Osteoblast (primary cell): ENCODE results near the gene ZDHHC14. TPM values are rescaled to one million over a fixed set of nuclear protein-coding genes. Genes with fewer than 3 reads are reported as not detected.

Source experiments
- DNase-seq: peaks from one replicate; pipeline ENCODE4 v3.0.0; 2011; ENCODE audit warnings: low spot score, mixed read lengths; ENCODE audit not compliant: insufficient read length; ENCODE audit errors: missing footprints
- H2AFZ ChIP-seq: 2 replicates; pipeline ENCODE4 v1.6.0; 2011; ENCODE audit warnings: mild to moderate bottlenecking, low read length
- H3K27ac ChIP-seq: 2 replicates; pipeline ENCODE4 v1.5.1; 2011; ENCODE audit warnings: mild to moderate bottlenecking, low read depth, low read length, moderate library complexity
- H3K27me3 ChIP-seq: 2 replicates; pipeline ENCODE4 v1.6.0; 2012; ENCODE audit warnings: mild to moderate bottlenecking, control low read depth, inconsistent platforms, low read length, moderate library complexity; ENCODE audit not compliant: insufficient read depth
- H3K36me3 ChIP-seq: 2 replicates; pipeline ENCODE4 v1.5.1; 2011; ENCODE audit warnings: mild to moderate bottlenecking, low read length, control low read depth, moderate library complexity; ENCODE audit not compliant: insufficient read depth
- H3K4me1 ChIP-seq: 2 replicates; pipeline ENCODE4 v1.5.1; 2011; ENCODE audit warnings: mild to moderate bottlenecking, low read length, control low read depth, moderate library complexity; ENCODE audit not compliant: insufficient read depth
- H3K4me2 ChIP-seq: 2 replicates; pipeline ENCODE4 v1.6.0; 2011; ENCODE audit warnings: mild to moderate bottlenecking, low read length; ENCODE audit not compliant: insufficient read depth
- H3K4me3 ChIP-seq: fragments of 200-600 bp; sonication (generic); 3 replicates; pipeline ENCODE4 v1.5.1; 2012; ENCODE audit warnings: mild to moderate bottlenecking, low read length, inconsistent platforms; ENCODE audit not compliant: insufficient read depth
- H3K79me2 ChIP-seq: 2 replicates; pipeline ENCODE4 v1.6.0; 2012; ENCODE audit warnings: mild to moderate bottlenecking, low read length, control low read depth, inconsistent platforms; ENCODE audit not compliant: insufficient read depth
- H3K9me3 ChIP-seq: 2 replicates; pipeline ENCODE4 v1.5.1; 2011; ENCODE audit warnings: low read depth, low read length, control low read depth
- H4K20me1 ChIP-seq: 2 replicates; pipeline ENCODE4 v1.6.0; 2012; ENCODE audit warnings: mild to moderate bottlenecking, low read length, control low read depth; ENCODE audit not compliant: insufficient read depth
- total RNA-seq: library from RNA; depleted of rRNA; stranded (reverse); fragments of >200 nt; gene quantifications from 2 replicates; pipeline ENCODE4 v1.2.3, GENCODE V29; 2012
- TF ChIP-seq, protein P1 (sequence below): IDR thresholded peaks from 2 replicates; pipeline ENCODE4 v1.5.1; 2011; ENCODE audit warnings: mild to moderate bottlenecking, low read depth, low read length, moderate library complexity; ENCODE audit errors: extremely low read depth

The ZDHHC14 gene
- total RNA-seq, 1 donor, result 1.4 TPM

- H4K20me1 ChIP-seq, result no peaks in the 10 kb centered on the region
- no peak overlapping the region for H3K27ac ChIP-seq
- no peaks in the 10 kb centered on the region for H3K36me3 ChIP-seq
- no peaks in the 10 kb centered on the region for H3K27me3 ChIP-seq
- no peak overlapping the region for H2AFZ ChIP-seq
- H3K4me3 ChIP-seq, result no peak overlapping the region
- H3K9me3 ChIP-seq, result peaks cover under 1% of the 10 kb centered on the region
- no peaks in the 10 kb centered on the region for H3K79me2 ChIP-seq
- no peak overlapping the region for H3K4me2 ChIP-seq
- TF ChIP-seq, protein P1, sequence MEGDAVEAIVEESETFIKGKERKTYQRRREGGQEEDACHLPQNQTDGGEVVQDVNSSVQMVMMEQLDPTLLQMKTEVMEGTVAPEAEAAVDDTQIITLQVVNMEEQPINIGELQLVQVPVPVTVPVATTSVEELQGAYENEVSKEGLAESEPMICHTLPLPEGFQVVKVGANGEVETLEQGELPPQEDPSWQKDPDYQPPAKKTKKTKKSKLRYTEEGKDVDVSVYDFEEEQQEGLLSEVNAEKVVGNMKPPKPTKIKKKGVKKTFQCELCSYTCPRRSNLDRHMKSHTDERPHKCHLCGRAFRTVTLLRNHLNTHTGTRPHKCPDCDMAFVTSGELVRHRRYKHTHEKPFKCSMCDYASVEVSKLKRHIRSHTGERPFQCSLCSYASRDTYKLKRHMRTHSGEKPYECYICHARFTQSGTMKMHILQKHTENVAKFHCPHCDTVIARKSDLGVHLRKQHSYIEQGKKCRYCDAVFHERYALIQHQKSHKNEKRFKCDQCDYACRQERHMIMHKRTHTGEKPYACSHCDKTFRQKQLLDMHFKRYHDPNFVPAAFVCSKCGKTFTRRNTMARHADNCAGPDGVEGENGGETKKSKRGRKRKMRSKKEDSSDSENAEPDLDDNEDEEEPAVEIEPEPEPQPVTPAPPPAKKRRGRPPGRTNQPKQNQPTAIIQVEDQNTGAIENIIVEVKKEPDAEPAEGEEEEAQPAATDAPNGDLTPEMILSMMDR, result no peak
- no peaks in the 10 kb centered on the region for H3K4me1 ChIP-seq
- DNase-seq, result no peak
Measured at GRCh38 chr6:157396026-157396425, 15.0 kb downstream of the ZDHHC14 start.

DNA sequence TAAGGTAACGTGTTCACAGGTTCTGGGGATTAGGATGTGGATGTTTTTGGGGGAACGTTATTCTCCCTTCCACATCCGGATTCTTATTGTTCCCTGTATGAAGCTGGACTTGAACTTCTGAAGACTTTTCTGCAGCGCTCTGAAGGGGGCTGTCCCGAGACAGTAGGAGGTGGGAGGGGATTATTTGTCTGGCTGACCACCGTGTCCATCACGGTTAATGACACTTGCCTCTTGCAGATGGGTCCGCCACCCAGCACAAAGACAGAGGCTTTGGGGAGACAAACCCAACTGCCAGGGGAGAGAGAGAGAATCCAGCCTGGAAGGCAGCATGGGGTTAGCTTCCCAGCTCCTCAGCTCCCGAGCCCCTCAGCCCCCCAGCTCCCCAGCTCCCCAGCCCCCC is 16.7 kb downstream of the ZDHHC14 start:
- TF ChIP-seq, protein P1, result no peak
- no peak overlapping the region for H2AFZ ChIP-seq

DNA sequence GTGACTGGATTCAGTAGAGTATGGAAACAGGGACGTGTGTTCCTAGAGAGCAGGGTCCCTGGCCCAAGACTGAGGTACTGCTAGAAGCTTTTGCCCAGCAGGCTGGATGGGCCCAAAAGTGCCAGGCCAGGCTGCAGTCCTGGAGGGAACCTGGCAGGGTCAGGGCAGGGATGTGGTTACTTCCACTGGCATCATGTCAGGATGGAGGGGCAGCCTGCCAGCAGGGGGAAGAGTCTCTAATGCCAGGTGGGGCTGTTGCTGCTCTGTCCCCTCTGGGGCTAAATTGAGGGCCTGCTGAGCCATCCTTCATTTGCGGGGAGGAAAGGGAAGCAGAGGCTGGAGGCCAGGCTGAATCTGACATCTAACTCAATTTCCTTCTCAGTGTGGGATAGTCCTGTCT is 17.2 kb downstream of the ZDHHC14 start:
- no peaks in the 10 kb centered on the region for H3K9me3 ChIP-seq
- H3K4me2 ChIP-seq, result no peak overlapping the region
- TF ChIP-seq, protein P1, result no peak
- no peak overlapping the region for H3K27ac ChIP-seq
- H3K4me3 ChIP-seq, result no peak overlapping the region
- no peak overlapping the region for H2AFZ ChIP-seq
- H3K36me3 ChIP-seq, result no peaks in the 10 kb centered on the region
- H3K79me2 ChIP-seq, result no peaks in the 10 kb centered on the region
- H4K20me1 ChIP-seq, result no peaks in the 10 kb centered on the region
- DNase-seq, result no peak
- H3K27me3 ChIP-seq, result no peaks in the 10 kb centered on the region
- no peaks in the 10 kb centered on the region for H3K4me1 ChIP-seq

More for the DNA sequence above, 16.7 kb downstream of the ZDHHC14 start:
- no peak for DNase-seq
- Histone ChIP-seq H3K9me3 (no peaks in the 10 kb centered on the region), H3K4me1 (no peaks in the 10 kb centered on the region), H3K27me3 (no peaks in the 10 kb centered on the region), H3K27ac (no peak overlapping the region), H3K4me3 (no peak overlapping the region), H3K4me2 (no peak overlapping the region), H4K20me1 (no peaks in the 10 kb centered on the region), H3K79me2 (no peaks in the 10 kb centered on the region), H3K36me3 (no peaks in the 10 kb centered on the region)

DNA sequence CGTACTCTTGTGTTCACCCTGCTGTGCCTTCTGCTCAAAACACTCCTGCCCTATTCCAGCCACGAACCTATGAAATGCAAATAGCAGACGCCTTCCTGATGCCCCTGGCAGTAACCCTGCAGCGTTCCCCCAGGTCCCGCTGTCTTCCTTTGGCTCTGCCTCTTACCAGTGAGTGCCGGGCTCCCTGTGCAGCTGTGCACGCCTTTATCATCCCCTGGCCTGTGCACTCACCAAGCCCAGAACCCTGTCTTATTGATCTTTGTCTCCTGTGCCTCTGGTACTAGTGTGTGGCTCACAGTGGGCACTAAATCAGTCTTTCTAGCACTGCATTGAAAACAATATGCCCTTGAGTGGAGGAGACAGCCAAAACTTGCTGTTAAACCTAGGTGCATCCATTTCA is 19.7 kb downstream of the ZDHHC14 start:
- H4K20me1 ChIP-seq, result no peaks in the 10 kb centered on the region
- no peaks in the 10 kb centered on the region for H3K4me1 ChIP-seq
- H3K79me2 ChIP-seq, result no peaks in the 10 kb centered on the region
- no peak overlapping the region for H3K27ac ChIP-seq
- no peak overlapping the region for H2AFZ ChIP-seq
- no peak for DNase-seq
- H3K4me3 ChIP-seq, result no peak overlapping the region
- H3K4me2 ChIP-seq, result no peak overlapping the region
- H3K36me3 ChIP-seq, result no peaks in the 10 kb centered on the region
- TF ChIP-seq, protein P1, result no peak
- no peaks in the 10 kb centered on the region for H3K9me3 ChIP-seq
- no peaks in the 10 kb centered on the region for H3K27me3 ChIP-seq
